Duodenal mucosa (tissue), 2 donors: ENCODE results near the gene USP46.

Source experiments
- H3K27ac ChIP-seq: one replicate; pipeline ENCODE4 v1.7.0; 2013; ENCODE audit warnings: low read depth, low read length
- H3K27me3 ChIP-seq, 2 donors: one replicate each; pipeline ENCODE4 v1.7.0; 2013; ENCODE audit warnings: low read length in 2 of 2, control low read depth in 1 of 2; ENCODE audit not compliant: insufficient read depth in 2 of 2, control insufficient read depth in 1 of 2
- H3K36me3 ChIP-seq, 2 donors: one replicate each; pipeline ENCODE4 v1.7.0; 2013; ENCODE audit warnings: low read length in 2 of 2, control low read depth in 1 of 2; ENCODE audit not compliant: insufficient read depth in 2 of 2, control insufficient read depth in 1 of 2
- H3K4me1 ChIP-seq, 2 donors: one replicate each; pipeline ENCODE4 v1.7.0; 2013; ENCODE audit warnings: low read length in 2 of 2, control low read depth in 1 of 2; ENCODE audit not compliant: insufficient read depth in 2 of 2, control insufficient read depth in 1 of 2
- H3K4me3 ChIP-seq, 2 donors: one replicate each; pipeline ENCODE4 v1.7.0; 2013; ENCODE audit warnings: low read length in 2 of 2, low read depth in 1 of 2
- H3K9ac ChIP-seq, 2 donors: one replicate each; pipeline ENCODE4 v1.7.0; 2013; ENCODE audit warnings: low read length in 2 of 2, low read depth in 1 of 2
- H3K9me3 ChIP-seq, 2 donors: one replicate each; pipeline ENCODE4 v1.7.0; 2013; ENCODE audit warnings: low read length in 2 of 2, control low read depth in 1 of 2; ENCODE audit not compliant: control insufficient read depth in 1 of 2

The USP46 gene

DNA sequence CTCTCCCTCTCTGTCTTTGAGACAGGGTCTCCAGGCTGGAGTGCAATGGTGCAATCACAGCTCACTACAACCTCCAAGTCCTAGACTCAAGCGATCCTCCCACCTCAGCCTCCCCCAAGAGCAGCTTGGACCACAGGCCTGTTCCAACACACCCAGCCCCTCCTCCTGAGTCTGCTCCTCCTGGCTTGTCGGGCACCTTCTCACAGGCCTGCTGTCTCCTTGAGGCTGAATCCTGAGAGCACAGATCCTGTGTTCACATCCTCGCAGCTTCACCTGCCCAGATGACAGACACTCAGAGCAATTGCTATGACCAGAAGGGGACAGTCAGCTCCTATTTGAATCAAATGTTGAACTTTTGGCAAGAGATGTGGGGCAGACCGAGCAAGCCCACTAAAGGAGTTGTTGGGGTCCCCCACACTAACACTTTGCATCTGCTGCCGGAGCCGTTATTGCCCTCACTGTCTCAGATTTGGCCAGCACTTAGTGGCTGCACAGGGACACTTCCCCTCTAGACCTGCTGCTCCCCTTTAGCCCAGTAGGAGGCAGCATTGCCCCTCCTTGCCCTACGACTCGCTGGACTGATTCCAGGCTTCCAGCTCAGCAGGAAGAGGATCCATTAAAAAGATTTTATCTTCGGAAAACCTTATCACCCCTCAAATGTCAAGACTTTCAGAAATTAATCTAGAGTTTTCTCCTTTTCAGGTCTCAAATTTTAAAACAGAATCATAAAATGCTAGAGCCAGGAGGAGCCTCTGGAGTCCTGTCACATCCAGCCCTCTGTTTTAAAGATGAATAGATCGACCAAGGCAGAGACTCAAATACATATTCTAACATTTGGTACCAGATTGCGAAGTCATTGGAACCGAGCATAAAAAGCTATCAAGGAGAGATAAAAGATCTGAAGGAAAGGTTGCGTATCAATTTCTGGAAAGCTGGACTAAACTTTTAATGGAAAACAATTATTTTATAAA, 113.7 kb downstream of the USP46 start:
- Histone ChIP-seq H3K27me3 (no peaks in the 10 kb centered on the region), H3K4me1 (no peaks in the 10 kb centered on the region), H3K9me3 (no peaks in the 10 kb centered on the region), H3K4me3 (no peak overlapping the region), H3K9ac (no peak overlapping the region), H3K36me3 (no peaks in the 10 kb centered on the region), H3K27ac (no peak overlapping the region)
